GM19328 (cell line): ENCODE results near the gene PCSK7.
"Not testable (repeated sequence)": the region's sequence is repeated elsewhere in the genome, so short reads cannot be mapped to it uniquely, and the experiment has no call there.

Source experiments
- ATAC-seq: cut with Tn5 transposase; IDR thresholded peaks from one replicate; pipeline ENCODE4 v1.9.1; 2021; ENCODE audit warnings: mild to moderate bottlenecking, moderate library complexity; ENCODE audit not compliant: unreplicated experiment

The PCSK7 gene

DNA sequence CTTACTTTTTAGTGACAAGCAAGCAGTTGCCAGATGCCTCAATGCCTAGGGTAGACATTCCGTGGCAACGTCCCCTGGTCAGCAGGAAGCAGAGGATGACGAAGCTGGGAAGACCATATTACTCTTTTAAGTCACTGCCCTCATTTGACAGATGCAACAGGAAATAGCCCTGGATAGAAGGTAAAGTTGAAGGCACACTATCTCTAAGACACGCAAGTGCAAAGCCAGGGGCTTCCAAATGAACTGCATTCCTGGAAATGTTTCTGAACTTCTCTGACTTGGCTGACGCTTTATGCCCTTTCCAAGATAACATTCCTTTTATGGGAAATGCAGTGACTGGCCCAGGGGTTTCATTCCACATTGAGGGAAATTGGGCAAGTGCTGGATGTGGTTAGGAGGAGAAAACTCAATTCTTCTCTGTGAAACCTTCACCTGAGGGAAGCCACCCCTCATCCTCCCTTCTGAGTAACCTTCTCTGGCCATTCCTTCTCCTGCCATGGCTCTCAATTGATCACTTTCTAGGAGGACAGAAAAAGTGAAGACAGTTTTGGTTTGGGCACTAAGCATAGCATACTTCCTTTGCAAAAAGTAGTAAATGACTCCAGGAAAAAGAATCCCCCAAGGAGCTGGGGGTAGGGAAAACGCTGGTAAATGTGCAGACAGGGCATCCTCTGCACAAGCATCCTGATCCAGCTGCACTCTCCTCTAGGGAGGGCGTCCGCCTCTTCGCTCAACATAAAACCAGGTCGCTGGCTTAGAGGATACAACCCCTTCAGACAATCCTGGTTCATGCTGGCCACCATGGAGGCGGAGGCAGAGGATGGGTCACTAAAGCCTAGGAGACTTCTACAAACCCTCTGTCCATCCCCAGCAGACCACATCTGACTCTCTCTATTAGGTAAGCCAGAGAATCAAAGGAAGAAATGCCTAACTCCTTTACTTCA is 14.5 kb downstream of the PCSK7 start:
- no peak for ATAC-seq

DNA sequence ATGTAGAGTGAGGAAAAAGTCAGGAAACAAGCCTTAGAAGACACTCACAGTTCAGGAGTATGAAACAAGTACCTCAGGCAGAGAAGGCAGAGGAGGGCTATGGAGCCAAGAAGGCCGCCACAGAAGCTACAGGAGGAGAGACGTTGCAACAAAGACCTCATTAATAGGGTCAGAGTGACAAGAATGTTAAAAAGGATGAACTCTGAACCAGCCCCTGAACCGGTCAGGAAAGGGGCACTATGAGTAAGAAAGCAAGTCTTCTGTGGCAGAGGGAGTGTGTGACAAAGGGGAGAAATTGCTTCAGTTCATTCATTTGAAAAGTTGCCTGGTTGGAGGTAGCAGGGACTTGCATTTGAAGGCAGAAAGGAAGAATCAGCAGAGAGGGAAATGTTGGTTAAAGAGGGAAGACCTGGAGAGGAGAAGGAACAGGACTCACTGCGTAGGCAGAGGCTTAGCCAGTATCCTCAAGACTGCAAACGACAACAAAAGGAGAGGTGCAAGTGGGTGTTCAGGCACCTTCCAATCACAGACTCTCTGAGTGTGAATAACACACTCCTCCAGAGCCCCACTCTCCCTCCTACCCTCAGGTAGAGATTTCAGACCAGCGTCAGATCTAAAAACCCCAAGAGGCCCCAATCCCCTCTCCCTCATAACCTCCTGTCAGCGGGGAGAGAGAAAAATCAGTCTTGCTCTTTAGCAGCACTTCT is 17.3 kb downstream of the PCSK7 start:
- ATAC-seq, result no peak

DNA sequence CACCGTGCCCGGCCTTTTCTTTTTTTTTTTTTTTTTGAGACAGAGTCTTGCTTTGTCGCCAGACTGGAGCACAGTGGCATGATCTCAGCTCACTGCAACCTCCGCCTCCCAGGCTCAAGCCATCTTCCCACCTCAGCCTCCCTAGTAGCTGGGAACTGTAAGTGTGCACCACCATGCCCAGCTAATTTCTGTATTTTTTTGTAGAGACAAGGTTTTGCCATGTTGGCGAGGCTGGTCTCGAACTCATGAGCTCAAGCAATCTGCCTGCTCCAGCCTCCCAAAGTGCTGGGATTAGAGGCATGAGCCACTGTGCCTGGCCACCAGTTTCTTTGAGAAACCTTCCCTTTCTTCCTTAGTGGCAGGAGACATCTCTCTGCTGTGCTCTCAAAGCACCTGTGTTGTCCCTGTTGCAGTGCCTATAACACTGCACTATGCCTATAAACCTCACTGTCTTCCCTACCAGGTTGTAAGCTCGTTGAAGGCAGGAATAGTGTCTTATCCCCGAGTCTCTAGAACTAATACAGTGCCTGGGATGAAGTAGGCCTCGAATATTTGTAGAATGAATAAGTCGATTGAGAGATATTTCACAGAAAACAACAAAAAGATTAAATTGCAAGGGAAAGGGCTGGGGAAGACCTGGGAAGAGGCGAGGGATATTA is 19.0 kb downstream of the PCSK7 start:
- no peak for ATAC-seq

DNA sequence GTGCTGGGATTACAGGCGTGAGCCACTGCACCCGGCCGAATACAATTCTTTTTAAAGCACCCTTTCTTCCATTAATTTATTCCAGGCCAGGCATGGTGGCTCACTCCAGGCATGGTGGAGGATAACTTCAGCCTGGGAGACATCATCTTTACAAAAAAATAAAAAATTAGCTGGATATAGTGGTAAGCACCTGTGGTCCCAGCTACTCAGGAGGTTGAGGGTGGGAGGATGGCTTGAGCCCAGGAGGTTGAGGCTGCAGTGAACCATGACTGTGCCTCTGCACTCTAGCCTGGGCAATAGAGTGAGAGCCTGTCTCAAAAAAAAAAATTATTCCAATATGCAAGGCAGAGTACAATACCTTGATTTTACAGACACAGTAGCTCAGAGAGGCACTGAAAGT is 21.3 kb downstream of the PCSK7 start:
- no peak for ATAC-seq

DNA sequence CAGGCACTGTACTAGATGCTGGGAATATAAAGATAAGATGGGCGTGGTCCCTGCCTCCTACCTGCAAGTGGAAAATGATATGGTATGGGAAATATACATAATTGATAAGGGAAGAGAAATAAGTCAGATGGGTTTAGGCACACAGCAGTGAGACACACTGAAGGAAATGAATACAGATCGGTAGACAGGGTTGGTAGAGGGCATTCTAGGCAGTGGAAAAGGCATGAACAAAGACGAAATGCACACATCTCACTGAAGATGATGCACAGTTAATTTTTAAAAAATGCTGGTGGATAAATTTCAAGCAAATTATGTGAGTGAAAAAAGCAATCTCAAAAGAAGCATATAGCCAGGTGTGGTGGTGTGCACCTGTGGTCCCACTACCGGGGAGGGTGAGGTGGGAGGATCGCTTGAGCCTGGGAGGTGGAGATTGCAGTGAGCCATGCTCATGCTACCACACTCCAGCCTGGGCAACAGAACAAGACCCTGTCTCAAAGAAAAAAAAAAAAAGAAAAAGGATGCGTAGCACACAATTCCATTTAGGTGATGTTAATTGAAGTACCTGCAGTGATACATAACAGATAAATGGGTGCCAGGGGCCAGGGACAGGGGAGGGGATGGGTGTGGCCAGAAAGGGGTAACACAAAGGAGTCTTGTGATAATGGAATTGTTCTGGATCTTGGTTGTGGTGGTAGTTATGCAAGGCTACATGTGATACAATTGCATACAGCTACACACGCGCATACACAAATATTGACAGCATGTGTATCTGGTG is 22.3 kb downstream of the PCSK7 start:
- ATAC-seq, result not testable (repeated sequence)

DNA sequence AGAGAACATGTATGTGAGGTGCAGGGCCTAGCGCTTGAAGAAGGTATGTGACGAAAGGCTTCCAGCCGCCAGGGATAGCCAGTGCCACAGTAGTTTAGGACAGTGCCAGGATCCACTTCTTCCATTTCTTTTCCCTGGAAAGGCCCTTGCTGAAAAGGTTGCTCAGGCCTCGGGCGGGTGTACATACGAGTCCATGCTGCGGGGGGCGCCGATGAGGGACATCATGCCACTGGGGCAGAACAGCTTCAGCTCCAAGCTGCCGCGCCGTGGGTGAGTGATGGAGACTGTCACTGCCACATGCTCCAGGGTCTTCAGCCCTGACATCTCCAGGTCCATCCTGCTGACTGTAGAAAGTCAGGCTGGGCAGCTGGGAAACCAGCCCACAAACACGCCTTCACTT is 23.2 kb downstream of the PCSK7 start:
- ATAC-seq, result not testable (repeated sequence)

DNA sequence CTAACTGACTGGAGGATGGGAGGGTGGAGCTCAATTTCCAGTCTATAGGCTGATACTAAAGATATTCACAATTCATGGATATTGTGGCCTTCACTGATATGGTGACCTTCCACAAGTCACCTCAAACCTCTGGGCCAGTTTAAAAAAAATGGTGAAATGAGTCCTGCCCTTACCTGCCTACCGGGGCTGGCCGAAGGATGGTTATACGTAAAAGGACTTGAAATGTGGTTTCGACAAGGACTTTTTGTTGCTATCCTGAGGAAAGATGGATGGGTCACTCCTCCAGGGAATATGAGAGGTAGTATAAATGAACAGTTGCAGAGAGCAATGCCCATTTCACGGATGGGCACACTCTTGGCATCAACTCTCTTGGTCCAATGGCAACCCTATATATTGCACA is 24.4 kb downstream of the PCSK7 start:
- ATAC-seq, result not testable (repeated sequence)

DNA sequence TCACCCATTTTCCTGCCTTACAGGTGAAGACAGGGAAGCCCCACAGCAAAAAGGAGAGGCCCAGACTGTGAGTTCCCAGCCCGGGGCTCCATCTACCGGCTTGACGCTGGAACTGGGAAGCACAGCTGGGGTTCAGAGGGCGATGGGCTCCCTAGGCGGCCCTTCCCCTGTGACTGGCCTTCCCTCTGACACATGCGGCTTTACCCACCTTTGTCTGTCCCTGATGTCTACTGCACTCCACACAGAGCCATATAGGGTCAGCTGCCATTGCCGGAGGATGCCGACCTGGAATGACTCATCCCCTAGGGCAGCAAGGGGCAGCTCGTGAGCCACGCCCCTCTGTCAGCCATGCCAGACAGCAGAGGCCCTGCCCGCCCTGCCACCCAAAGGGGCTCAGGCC is 25.0 kb downstream of the PCSK7 start:
- ATAC-seq, result not testable (repeated sequence)

DNA sequence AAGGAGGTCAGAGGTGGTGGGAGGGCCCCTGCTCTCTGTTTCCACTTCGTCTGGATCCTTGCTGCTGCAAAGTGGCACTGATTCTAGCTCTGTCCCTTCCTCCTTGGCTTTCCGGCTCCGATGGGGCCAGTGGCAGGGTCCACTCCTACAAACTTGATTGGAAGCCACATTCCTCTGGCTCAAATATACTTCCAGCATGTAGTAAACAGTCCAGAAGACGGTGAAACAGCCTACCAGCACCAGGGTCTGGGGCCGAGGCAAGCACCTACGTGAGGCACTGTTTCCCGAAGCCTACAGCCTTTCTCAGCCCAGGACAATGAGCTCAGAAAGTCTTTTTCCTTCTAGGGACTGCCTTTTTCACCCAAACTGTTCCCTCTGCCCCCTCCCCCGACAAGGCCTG is 25.8 kb downstream of the PCSK7 start:
- ATAC-seq, result not testable (repeated sequence)

DNA sequence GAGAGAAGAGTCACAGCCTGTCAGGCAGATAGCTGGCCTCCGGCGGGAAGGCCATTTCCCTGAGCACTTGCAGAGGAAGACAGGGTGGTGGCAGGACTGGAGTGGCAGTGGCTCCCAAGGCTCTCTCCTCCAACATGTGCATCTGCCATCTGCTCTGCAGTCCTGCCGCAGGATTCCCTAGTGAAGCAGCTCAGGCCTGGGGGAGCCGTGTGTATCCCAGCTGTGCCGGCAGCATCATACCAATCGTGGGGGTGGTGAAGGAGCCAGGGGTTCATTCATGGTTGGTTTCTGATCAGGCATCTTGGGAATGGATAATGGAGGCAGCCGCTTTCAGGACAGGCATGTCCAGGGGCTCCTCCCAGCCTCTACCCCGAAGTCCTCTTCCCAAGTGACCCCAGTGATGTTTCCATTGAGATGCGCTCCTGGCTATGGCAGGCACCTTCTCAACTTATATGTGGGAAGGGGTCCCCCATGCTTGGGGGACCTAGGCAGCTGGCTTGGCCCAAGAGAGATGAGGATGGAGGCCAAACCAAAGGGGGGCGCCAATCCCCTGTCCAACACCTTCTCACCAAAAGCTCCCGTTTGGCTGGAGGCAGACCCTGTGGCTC is 26.6 kb downstream of the PCSK7 start:
- no peak for ATAC-seq

DNA sequence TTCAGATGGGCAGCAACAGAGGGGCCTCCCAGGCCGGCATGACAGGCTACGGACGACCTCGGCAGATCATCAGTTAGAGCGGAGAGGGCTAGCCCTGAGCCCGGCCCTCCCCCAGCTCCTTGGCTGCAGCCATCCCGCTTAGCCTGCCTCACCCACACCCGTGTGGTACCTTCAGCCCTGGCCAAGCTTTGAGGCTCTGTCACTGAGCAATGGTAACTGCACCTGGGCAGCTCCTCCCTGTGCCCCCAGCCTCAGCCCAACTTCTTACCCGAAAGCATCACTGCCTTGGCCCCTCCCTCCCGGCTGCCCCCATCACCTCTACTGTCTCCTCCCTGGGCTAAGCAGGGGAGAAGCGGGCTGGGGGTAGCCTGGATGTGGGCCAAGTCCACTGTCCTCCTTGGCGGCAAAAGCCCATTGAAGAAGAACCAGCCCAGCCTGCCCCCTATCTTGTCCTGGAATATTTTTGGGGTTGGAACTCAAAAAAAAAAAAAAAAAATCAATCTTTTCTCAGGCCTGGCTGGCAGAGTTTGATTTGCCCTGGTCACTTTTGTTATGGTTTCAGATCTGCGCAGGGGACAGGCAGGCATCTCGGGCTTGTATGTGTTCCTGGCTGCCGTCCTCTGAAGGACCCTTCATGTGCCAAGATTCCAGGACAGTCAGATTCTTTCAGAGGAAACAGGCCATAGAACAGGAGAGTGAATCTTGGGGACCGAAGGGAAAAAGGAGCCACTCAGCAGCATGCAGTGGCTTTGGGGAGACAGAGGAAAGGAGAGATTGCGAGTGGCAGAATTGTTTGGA is 27.4 kb downstream of the PCSK7 start:
- no peak for ATAC-seq

DNA sequence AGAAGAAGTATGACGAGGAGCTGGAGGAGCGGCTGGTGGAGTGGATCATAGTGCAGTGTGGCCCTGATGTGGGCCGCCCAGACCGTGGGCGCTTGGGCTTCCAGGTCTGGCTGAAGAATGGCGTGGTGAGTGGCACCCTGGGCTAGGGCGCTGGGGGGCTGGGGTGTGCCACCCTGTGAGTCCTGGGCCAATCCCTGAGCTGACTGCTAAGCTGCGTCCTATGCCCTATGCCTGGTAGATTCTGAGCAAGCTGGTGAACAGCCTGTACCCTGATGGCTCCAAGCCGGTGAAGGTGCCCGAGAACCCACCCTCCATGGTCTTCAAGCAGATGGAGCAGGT is 28.8 kb downstream of the PCSK7 start:
- ATAC-seq, result no peak

DNA sequence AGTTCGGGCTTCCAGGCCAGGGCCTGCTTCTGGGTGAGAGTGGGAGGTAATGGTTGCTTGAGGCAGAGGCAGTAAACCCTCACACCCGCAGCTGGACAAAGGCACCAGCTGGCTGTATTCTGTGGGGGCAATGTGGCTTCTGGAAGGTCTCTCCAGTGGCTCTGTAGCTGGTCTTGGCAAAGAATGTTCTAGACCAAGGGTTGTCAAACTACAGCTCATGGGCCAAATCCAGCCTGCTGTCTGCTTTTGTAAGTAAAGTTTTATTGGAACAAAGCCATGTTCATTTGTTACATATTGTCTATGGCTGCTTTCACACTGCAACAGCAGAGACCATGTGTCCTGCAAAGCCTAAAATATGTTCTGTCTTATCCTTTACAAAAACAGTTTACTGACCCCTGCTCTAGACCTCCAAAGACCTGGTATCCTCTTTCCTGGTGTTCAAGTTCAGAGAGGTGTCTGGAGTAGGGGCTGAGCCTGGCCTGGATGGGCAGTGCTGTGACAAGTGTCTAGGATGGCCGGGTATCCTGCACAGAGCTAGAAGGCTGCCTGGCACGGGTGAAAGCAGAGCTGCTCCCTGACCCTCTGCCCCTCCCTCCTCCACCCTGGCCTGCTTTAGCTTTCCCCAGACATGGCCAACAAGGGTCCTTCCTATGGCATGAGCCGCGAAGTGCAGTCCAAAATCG is 29.3 kb downstream of the PCSK7 start:
- no peak for ATAC-seq

DNA sequence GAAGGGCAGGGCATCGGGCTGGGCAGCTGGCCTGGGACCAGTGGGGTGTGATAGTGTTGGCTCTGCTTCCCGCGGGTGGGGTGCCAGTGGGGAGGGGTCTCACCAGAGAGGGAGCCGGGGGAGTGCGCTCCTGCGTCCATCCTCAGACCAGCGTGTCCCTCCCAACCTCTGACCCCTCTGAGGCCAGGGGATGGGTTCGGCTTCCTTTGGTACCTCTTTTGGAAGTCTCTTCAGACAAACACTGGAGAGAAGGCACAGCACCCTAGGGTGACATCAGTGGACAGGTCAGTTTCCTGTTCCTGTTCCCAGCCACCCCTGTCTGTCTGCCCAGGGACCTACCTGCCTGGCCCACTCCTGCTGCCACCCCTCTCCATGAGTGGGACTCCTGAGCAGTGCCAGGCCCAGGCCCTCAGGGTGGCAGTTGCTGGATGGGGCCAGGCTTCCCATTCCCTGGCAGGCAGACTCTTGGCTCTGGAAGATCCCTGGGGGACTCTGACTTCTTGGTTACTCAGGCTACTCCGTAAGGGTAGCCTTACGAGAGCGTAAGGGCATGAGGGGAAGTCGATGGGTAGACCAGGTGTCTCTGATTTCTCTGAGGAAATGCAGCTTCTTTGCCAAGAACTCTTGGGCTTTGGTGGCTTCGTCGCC is 30.1 kb downstream of the PCSK7 start:
- ATAC-seq, result no peak

DNA sequence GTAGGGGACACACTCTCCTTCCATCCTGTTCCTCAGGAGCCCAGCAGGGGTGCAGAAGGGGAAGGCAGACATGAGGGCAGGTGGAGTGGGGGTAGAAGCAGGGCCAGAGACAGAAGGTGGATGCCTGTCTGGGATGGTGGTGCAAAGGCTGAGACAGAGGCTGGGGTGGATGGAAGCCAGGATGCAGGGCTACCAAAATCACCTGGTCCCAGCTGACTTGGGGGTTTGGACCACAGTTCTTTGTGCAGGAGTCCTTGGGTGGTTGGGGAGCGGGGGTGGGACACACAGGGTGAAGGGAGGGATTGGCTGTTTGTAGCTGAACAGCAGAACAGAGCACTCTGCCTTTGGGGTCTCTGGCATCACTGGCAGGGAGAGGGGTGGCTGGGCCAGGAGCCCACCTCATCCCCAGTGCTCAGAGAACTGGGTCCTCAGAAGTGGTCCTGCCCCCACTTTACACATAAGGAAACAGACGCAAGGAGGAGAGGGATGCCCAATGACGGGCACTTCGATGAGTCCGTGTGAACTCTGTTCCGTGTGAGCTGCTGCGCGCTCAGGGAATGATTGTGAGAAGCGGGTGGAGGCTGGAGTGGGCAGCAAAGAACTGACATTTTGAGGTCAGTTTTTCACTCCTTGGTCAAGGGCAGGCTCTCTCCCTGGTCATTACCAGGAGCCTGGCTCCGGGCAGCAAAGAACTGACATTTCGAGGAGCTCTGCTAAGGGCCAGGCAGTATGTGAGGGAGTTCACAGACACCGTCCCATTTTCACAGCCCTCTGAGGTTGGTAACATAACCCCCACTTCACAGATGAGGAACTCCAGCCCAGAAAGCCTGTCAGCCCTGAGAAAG is 30.8 kb downstream of the PCSK7 start:
- ATAC-seq, result no peak

DNA sequence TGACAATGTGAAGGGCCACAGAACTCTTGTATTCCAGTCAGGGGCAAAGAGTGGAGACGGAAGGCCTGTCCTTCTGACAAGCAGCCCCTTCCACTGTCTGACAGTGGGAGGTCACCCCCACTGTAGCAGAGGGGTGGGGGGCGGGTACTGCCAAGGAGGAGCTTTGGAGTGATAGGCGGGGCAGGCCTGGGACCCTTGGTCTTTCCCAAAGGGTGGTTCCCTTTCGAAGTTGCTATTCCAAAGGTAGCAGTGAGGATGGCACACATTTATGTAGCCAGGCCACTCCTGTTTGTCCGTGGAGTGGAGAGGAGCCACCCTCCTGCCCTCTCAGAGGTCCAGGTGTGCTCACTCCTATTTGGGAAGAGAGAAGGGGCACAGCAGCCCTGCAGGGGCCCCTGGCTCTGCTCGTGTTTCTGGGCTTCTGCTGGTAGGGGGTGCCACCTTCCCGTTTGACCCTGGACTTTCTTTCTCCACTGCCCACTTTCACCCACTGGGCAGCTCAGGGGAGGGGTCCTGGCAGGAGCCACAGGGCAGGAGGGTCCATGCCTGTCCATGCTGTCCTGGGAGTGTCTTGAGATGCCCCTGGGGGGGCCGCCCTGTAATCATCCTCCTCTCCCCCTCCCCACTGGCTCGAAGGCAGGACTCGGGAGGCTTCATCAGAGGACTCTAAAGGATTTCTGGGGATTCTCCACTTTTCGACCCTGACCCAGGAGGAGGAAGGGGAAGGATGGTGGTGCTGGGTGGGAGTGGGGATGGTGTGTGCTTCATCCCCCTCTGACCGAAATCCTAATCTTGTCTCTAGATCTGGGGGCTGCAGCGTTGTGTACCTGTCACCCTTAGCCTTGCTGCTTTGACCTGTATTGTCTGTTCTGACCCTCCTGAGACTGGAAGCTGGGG is 31.7 kb downstream of the PCSK7 start:
- ATAC-seq, result no peak
